Activated naive CD8-positive, alpha-beta T cell treated with anti-CD3 and anti-CD28 coated beads, Interleukin-2, amount 50 U/mL, for 16 hours (primary cell): Measurements from ENCODE around the gene BLNK.
"Not testable (repeated sequence)": the region's sequence is repeated elsewhere in the genome, so short reads cannot be mapped to it uniquely, and the experiment has no call there.

Experiments
- DNase-seq: peaks from one replicate; pipeline ENCODE4 v3.0.0-alpha.2; 2020; ENCODE audit warnings: low read depth, low spot score

The BLNK gene

GRCh38 chr10:96227206-96227605, 44.2 kb downstream of the BLNK start:
- no peak for DNase-seq

- no peak for DNase-seq
Measured at GRCh38 chr10:96225119-96225518, 46.2 kb downstream of the BLNK start.

- no peak for DNase-seq
Measured at GRCh38 chr10:96222908-96223307, 48.5 kb downstream of the BLNK start.

DNA sequence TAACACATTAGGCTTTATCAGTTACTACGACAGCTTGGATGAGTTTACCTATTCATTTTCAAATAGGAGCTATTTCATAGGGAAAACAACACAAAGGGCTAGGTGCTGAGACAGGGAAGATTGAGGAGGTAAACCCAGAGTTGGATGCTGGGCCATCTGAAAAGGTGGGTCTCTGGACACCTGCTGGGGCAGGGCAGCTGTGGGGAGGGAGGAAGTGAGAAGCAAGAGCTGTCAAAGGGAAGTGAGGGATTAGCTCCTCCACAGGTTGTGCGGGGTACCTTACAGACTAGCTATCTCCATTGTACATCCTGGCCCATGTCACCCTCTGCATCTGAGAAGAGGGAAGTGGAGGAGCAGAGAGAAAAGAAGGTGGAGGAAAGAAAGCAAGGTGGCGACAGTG, 48.9 kb downstream of the BLNK start:
- no peak for DNase-seq

GRCh38 chr10:96218826-96219225, 52.5 kb downstream of the BLNK start:
- no peak for DNase-seq

DNA sequence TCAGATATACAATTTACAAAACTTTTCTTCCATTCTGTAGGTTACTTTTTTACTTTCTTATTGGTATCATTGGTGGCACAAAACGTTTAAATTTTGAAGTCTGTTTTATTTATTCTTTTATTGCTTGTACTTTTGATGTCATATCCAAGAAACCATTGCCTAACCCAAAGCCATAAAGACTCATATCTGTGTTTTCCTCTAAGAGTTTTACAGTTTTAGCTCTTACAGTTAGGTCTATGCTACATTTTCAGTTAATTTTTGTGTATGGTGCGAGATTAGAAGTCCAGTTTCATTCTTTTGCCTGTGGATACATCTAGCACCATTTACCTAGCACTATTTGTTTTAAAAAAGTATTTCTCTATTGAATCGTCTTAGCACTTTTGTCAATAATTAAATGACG, 53.7 kb downstream of the BLNK start:
- no peak for DNase-seq

GRCh38 chr10:96216775-96217174, 54.6 kb downstream of the BLNK start:
- DNase-seq: no peak

- DNase-seq: no peak
Measured at GRCh38 chr10:96212911-96213310, 58.5 kb downstream of the BLNK start.

DNA sequence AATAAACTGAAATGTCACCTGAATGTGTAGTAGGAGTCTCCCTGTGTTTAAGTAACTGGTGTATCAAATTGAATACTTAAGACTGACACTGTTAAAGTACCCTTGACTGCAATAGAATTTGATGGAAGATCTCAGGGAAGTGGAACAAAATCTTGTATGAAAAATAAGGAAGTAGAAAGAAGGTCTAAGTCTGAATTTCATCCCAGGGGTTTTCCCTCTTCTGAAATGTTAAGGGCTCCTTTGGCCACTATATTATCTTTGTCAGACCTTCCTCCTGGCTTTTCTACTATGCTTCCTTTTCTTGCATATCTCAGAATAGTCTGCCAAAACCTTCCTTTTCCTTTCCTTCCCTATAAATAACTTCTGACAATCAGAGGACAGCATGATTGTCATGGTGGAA, 59.6 kb downstream of the BLNK start:
- no peak for DNase-seq

GRCh38 chr10:96208946-96209345, 62.4 kb downstream of the BLNK start:
- no peak for DNase-seq

GRCh38 chr10:96208271-96208670, 63.1 kb downstream of the BLNK start:
- no peak for DNase-seq

GRCh38 chr10:96205580-96205979, 65.8 kb downstream of the BLNK start:
- DNase-seq: no peak

- no peak for DNase-seq
Measured at GRCh38 chr10:96201525-96201924, 69.8 kb downstream of the BLNK start.

- DNase-seq: not testable (repeated sequence)
Measured at GRCh38 chr10:96189505-96189904, 81.9 kb downstream of the BLNK start.

GRCh38 chr10:96188916-96189315, 82.5 kb downstream of the BLNK start:
- DNase-seq: no peak

DNA sequence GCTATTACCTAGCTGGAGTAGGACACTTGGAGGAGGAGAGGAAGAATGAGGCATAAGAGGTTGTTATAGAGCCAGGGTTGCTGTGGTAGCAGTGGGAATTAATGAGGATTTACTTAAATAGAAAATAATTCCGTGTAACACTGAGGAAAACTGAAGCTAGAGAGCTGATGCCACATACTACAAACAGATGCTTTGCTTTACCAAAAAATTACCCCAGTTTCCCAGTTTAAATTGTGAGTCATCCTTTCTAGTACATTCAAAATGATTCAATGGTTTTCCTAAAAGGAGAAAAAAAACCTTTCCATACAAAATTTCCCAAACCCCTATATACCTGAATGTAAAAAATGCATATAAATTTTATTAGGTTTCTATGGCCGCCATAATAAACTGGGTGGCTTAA, 82.9 kb downstream of the BLNK start:
- DNase-seq: no peak

GRCh38 chr10:96176985-96177384, 94.4 kb downstream of the BLNK start:
- DNase-seq: no peak

- DNase-seq: no peak
Measured at GRCh38 chr10:96172666-96173065, 98.7 kb downstream of the BLNK start.

DNA sequence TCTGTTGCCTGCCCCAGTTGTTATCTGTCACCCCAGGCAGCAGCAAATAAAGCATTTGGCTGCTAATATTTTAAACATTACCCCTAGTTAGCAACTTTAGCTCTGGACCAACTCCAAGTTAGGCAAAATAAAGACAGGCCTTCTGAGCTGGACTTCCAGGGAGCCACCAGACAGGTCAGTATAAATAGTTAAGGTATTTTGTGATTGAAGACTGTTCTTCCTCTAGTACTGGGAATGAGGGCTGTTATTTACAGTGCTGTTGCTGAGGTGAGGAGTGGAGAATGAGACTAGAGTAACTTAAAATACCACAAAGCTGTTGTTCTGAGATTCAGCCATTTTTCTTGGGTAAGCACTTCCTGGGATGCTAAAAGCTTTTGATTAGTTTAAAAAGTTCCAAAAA, 101.1 kb downstream of the BLNK start:
- DNase-seq: no peak

DNA sequence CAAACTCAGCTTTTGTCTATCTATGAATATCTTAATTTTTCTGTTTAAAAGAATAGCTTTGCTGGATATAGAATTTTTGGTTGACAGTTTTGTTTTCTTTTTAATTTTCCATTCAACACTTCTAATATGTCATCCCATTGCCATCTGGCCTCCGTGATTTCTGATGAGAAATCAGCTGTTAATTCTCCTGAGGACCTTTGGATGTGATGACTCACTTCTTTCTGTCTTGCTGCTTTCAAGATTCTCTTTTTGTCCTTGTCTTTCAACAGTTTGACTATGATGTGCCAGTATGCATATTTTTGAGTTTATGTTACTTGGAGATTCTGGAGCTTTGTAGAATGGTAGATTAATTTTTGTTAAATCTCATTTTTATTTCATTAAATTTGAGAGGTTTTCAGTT, 102.8 kb downstream of the BLNK start:
- no peak for DNase-seq

DNA sequence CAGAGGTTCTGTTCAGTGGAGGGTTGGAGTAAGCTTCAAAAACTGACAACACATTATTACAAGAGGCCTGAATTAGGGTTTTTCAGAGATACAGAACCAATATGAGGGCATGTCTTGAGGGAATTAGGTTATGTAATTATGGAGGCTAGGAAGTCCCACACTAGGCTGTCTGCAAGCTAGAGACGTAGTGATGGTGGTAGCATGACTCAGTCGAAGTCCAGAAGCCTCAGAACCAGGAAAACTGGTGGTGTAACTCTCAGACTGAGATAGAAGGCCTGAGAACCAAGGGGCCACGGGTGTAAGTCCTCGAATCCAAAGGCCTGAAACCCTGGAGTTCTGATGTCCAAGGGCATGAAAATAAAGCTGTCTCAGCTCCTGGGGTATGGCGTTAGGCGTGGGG, 105.6 kb downstream of the BLNK start:
- no peak for DNase-seq

GRCh38 chr10:96153070-96153469, 118.3 kb downstream of the BLNK start:
- no peak for DNase-seq

DNA sequence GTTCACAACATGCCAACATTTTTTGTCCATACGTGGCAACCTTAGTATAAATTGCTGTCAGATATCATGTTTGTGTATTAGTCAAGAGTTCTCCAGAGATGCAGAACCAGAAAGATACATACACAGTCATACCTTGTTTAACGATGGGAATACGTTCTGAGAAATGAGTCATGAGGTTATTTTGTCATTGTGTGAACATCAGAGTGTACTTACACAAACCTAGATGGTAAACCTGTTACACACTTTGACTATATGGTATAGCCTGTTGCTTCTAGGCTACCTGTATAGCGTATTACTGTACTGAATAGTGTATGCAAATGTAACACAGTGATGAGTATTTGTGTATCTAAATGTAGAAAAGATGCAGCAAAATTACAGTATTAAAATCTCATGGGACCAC, 118.9 kb downstream of the BLNK start:
- DNase-seq: no peak
